ENCODE results near the gene ARL8A.
"Not testable (repeated sequence)": the region's sequence is repeated elsewhere in the genome, so short reads cannot be mapped to it uniquely, and the experiment has no call there.

Gene ARL8A

GRCh38 chr1:202181586-202181985 lies 37.0 kb upstream of the ARL8A start:
- H3K4me3 ChIP-seq (replicated peaks; ENCODE audit: low read depth, low read length): no peak overlapping the region
- TF ChIP-seq CTCF (IDR thresholded peaks at IDR 0.05; ENCODE audit: low read depth, low read length, missing control alignments): no peak
- DNase-seq (ENCODE audit: extremely low read depth, low read depth): no peak

GRCh38 chr1:202180751-202181139 lies 36.2 kb upstream of the ARL8A start:
- DNase-seq (ENCODE audit: extremely low read depth, low read depth); H3K4me3 ChIP-seq (replicated peaks; ENCODE audit: low read depth, low read length): not testable (repeated sequence)

- TF ChIP-seq CTCF (IDR thresholded peaks at IDR 0.05; ENCODE audit: low read depth, low read length, missing control alignments): no peak
- DNase-seq (ENCODE audit: extremely low read depth, low read depth): no peak
- no peak overlapping the region for H3K4me3 ChIP-seq (replicated peaks; ENCODE audit: low read depth, low read length)
These were observed 35.6 kb upstream of the ARL8A start for GRCh38 chr1:202179828-202180750.

GRCh38 chr1:202176949-202177927 lies 32.7 kb upstream of the ARL8A start:
- no peak for TF ChIP-seq CTCF (IDR thresholded peaks at IDR 0.05; ENCODE audit: low read depth, low read length, missing control alignments)
- no peak overlapping the region for H3K4me3 ChIP-seq (replicated peaks; ENCODE audit: low read depth, low read length)
- no peak for DNase-seq (ENCODE audit: extremely low read depth, low read depth)

- H3K4me3 ChIP-seq (replicated peaks; ENCODE audit: low read depth, low read length): no peak overlapping the region
- TF ChIP-seq CTCF (IDR thresholded peaks at IDR 0.05; ENCODE audit: low read depth, low read length, missing control alignments): no peak
- no peak for DNase-seq (ENCODE audit: extremely low read depth, low read depth)
These were observed 29.5 kb upstream of the ARL8A start for GRCh38 chr1:202173993-202174392.

GRCh38 chr1:202172015-202172355 lies 27.4 kb upstream of the ARL8A start:
- TF ChIP-seq CTCF (IDR thresholded peaks at IDR 0.05; ENCODE audit: low read depth, low read length, missing control alignments): no peak
- H3K4me3 ChIP-seq (replicated peaks; ENCODE audit: low read depth, low read length): no peak overlapping the region
- no peak for DNase-seq (ENCODE audit: extremely low read depth, low read depth)
